ENCODE data around the gene UBD. TPM values are rescaled to one million over a fixed set of nuclear protein-coding genes. Genes with fewer than 3 reads are reported as not detected.

The UBD gene
- polyA plus RNA-seq, 1 donor (not counting 4 experiments of a cell fraction or from before 2014, with no cell fraction given): not detected

DNA sequence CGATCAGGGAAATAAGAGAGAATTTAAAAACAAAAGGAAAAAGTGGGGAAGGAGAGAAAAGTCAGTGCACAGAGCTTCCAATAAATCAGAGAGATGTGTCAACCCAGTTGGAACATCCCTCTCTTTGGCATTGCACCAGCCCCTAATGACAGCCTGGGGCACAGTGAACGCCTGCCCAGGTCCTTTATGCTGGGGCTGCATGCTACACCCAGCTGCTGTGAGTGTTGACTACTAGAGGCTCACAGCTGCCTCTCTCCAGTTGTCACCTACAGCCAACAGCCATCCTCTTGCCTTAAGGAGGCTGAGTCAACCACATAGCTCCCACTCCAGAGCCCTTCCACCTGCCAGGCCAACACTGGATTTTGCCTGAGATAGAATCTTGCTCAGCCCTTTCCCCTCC, 44.4 kb upstream of the UBD start:
- Histone ChIP-seq H3K36me3 (ENCODE audit: control insufficient read depth in 2 of 2, extremely low read depth in 1 of 2, insufficient read depth in 2 of 2, low read length in 2 of 2) (peaks cover 46 to 49% of the 10 kb centered on the region in 2 experiments), H3K9me1 (ENCODE audit: control insufficient read depth, extremely low read depth, insufficient read depth, low read length) (no peaks in the 10 kb centered on the region), H3K27ac (ENCODE audit: control insufficient read depth, insufficient read depth, low read length) (no peak overlapping the region), H3K9ac (ENCODE audit: control insufficient read depth, extremely low read depth, insufficient read depth, low read length) (no peak overlapping the region), H3K4me1 (ENCODE audit: control insufficient read depth, extremely low read depth, insufficient read depth, low read length) (no peaks in the 10 kb centered on the region), H2AFZ (ENCODE audit: control insufficient read depth, low read length) (no peak overlapping the region), H3K79me2 (ENCODE audit: control insufficient read depth, insufficient read depth, low read length) (no peaks in the 10 kb centered on the region), H3K4me3 (ENCODE audit: control insufficient read depth in 2 of 3, extremely low read depth in 1 of 3, insufficient read depth in 2 of 3, low read depth in 1 of 3, low read length in 3 of 3) (no peak overlapping the region), H3K4me2 (ENCODE audit: control insufficient read depth, extremely low read depth, insufficient read depth, low read depth, low read length) (no peak overlapping the region), H4K20me1 (ENCODE audit: control insufficient read depth, extremely low read depth, insufficient read depth, low read length) (no peaks in the 10 kb centered on the region), H3K27me3 (ENCODE audit: control insufficient read depth, extremely low read depth, insufficient read depth, low read length) (no peaks in the 10 kb centered on the region), H3K9me3 (ENCODE audit: control insufficient read depth, low read depth, low read length) (no peaks in the 10 kb centered on the region)
- FAIRE-seq: no peak
- dilution Hi-C loops (cut with MboI; ENCODE audit: extremely low pct_ligation_motif_present, low sequenced_read_pairs): no loop called here
- no peak for DNase-seq (ENCODE audit: low read depth, low spot score)
- no peak for TF ChIP-seq EZH2 (IDR thresholded peaks at IDR 0.05; ENCODE audit: low read length)
- no peak for TF ChIP-seq CTCF (optimal IDR thresholded peaks at IDR 0.05 in 1 of 3, IDR thresholded peaks at IDR 0.05 in 1 of 3, conservative IDR thresholded peaks at IDR 0.05 in 1 of 3; ENCODE audit: extremely low read depth in 1 of 3, insufficient read depth in 2 of 3, low read length in 3 of 3)

GRCh38 chr6:29603456-29603855, 43.9 kb upstream of the UBD start:
- Histone ChIP-seq H3K9me3 (ENCODE audit: control insufficient read depth, low read depth, low read length) (no peaks in the 10 kb centered on the region), H3K4me1 (ENCODE audit: control insufficient read depth, extremely low read depth, insufficient read depth, low read length) (no peaks in the 10 kb centered on the region), H4K20me1 (ENCODE audit: control insufficient read depth, extremely low read depth, insufficient read depth, low read length) (no peaks in the 10 kb centered on the region), H3K9me1 (ENCODE audit: control insufficient read depth, extremely low read depth, insufficient read depth, low read length) (no peaks in the 10 kb centered on the region), H3K27me3 (ENCODE audit: control insufficient read depth, extremely low read depth, insufficient read depth, low read length) (no peaks in the 10 kb centered on the region), H3K4me3 (ENCODE audit: control insufficient read depth in 2 of 3, extremely low read depth in 1 of 3, insufficient read depth in 2 of 3, low read depth in 1 of 3, low read length in 3 of 3) (no peak overlapping the region), H3K27ac (ENCODE audit: control insufficient read depth, insufficient read depth, low read length) (no peak overlapping the region), H3K36me3 (ENCODE audit: control insufficient read depth in 2 of 2, extremely low read depth in 1 of 2, insufficient read depth in 2 of 2, low read length in 2 of 2) (peaks cover 45 to 47% of the 10 kb centered on the region in 2 experiments), H3K9ac (ENCODE audit: control insufficient read depth, extremely low read depth, insufficient read depth, low read length) (no peak overlapping the region), H2AFZ (ENCODE audit: control insufficient read depth, low read length) (no peak overlapping the region), H3K79me2 (ENCODE audit: control insufficient read depth, insufficient read depth, low read length) (no peaks in the 10 kb centered on the region), H3K4me2 (ENCODE audit: control insufficient read depth, extremely low read depth, insufficient read depth, low read depth, low read length) (no peak overlapping the region)
- FAIRE-seq (no peak), DNase-seq (ENCODE audit: low read depth, low spot score) (no peak)
- dilution Hi-C loops (cut with MboI; ENCODE audit: extremely low pct_ligation_motif_present, low sequenced_read_pairs): no loop called here
- no peak for TF ChIP-seq EZH2 (IDR thresholded peaks at IDR 0.05; ENCODE audit: low read length)
- TF ChIP-seq CTCF (optimal IDR thresholded peaks at IDR 0.05 in 1 of 3, IDR thresholded peaks at IDR 0.05 in 1 of 3, conservative IDR thresholded peaks at IDR 0.05 in 1 of 3; ENCODE audit: extremely low read depth in 1 of 3, insufficient read depth in 2 of 3, low read length in 3 of 3): no peak

All from keratinocyte (primary cell).